Hepatocyte (in vitro differentiated cells): ENCODE data around the gene PLXDC1. TPM values are rescaled to one million over a fixed set of nuclear protein-coding genes. Genes with fewer than 3 reads are reported as not detected.
A peak's percentile ranks its signal among the peaks of the same experiment; 100 is the strongest.

ENCODE experiments used
- DNase-seq: peaks from one replicate; pipeline ENCODE4 v3.0.0-alpha.2; 2016; ENCODE audit warnings: low spot score
- H2AFZ ChIP-seq: fragments of 200-600 bp; sonication (generic); 2 replicates; pipeline ENCODE4 v1.6.0; 2016; ENCODE audit warnings: antibody characterized with exemption, mild to moderate bottlenecking
- H3K27ac ChIP-seq: fragments of 200-600 bp; sonication (generic); 2 replicates; pipeline ENCODE4 v1.5.1; 2016; ENCODE audit warnings: mild to moderate bottlenecking
- H3K27me3 ChIP-seq: fragments of 200-600 bp; sonication (generic); 2 replicates; pipeline ENCODE4 v1.6.1; 2016
- H3K36me3 ChIP-seq: fragments of 200-600 bp; sonication (generic); replicated peaks from 2 replicates; pipeline ENCODE4 v1.5.1; 2016; ENCODE audit warnings: low read depth; ENCODE audit not compliant: insufficient read depth
- H3K4me1 ChIP-seq: fragments of 200-600 bp; sonication (generic); 2 replicates; pipeline ENCODE4 v1.5.1; 2016; ENCODE audit warnings: mild to moderate bottlenecking, moderate library complexity; ENCODE audit not compliant: insufficient read depth
- H3K4me2 ChIP-seq: fragments of 200-600 bp; sonication (generic); 2 replicates; pipeline ENCODE4 v1.6.0; 2016
- H3K4me3 ChIP-seq: fragments of 200-600 bp; sonication (generic); 2 replicates; pipeline ENCODE4 v1.5.1; 2016; ENCODE audit warnings: mild to moderate bottlenecking
- H3K79me2 ChIP-seq: fragments of 200-600 bp; sonication (generic); 2 replicates; pipeline ENCODE4 v1.6.0; 2017; ENCODE audit warnings: mild to moderate bottlenecking
- H3K9me2 ChIP-seq: fragments of 200-600 bp; sonication (generic); replicated peaks from 2 replicates; pipeline ENCODE4 v1.6.0; 2017; ENCODE audit warnings: mild to moderate bottlenecking; ENCODE audit not compliant: insufficient read depth
- H3K9me3 ChIP-seq: fragments of 200-600 bp; sonication (generic); 2 replicates; pipeline ENCODE4 v1.5.1; 2016; ENCODE audit warnings: low read depth, mild to moderate bottlenecking
- H4K20me1 ChIP-seq: fragments of 200-600 bp; sonication (generic); 2 replicates; pipeline ENCODE4 v1.6.0; 2016; ENCODE audit warnings: mild to moderate bottlenecking; ENCODE audit not compliant: insufficient read depth, poor library complexity, severe bottlenecking
- CTCF ChIP-seq: fragments of 200-600 bp; sonication (generic); IDR thresholded peaks from 2 replicates; pipeline ENCODE4 v1.5.1; 2016; ENCODE audit warnings: antibody characterized with exemption, mild to moderate bottlenecking; ENCODE audit not compliant: poor library complexity
- EZH2 ChIP-seq: fragments of 200-600 bp; sonication (generic); IDR thresholded peaks from 2 replicates; pipeline ENCODE4 v1.6.1; 2016; ENCODE audit warnings: antibody characterized with exemption, mild to moderate bottlenecking, borderline replicate concordance
- EZH2phosphoT487 ChIP-seq: fragments of 200-600 bp; sonication (generic); IDR thresholded peaks from one replicate; pipeline ENCODE4 v1.6.1; 2018; ENCODE audit warnings: antibody characterized with exemption, mild to moderate bottlenecking, low read depth, moderate library complexity; ENCODE audit not compliant: unreplicated experiment, severe bottlenecking
- WGBS: methylation state at CpG from one replicate; pipeline ENCODE4 v1.1.6; 2016; ENCODE audit warnings: low lambda C conversion rate; ENCODE audit errors: missing lambda C conversion rate; 5-methylcytosine and 5-hydroxymethylcytosine counted together
- polyA plus RNA-seq: library from polyadenylated mRNA; unstranded; fragments of >200 nt; fragmentation: Nextera tagmentation; extraction: Ambion mirVana; gene quantifications from 2 replicates; pipeline ENCODE4 v1.2.1, GENCODE V29; 2016
- total RNA-seq: library from RNA; depleted of rRNA; stranded (reverse); fragments of >200 nt; gene quantifications from 2 replicates; pipeline ENCODE4 v1.2.3, GENCODE V29; 2014

Gene PLXDC1
- total and polyA plus RNA-seq, 2 experiments from 2014 or later = 3.9 to 4.1 TPM

GRCh38 chr17:39144416-39144840 lies 7.0 kb downstream of the PLXDC1 start:
- peak; percentile 62 for DNase-seq
- Histone ChIP-seq H3K9me3 (no peaks in the 10 kb centered on the region), H3K9me2 (no peaks in the 10 kb centered on the region), H2AFZ (no peak overlapping the region), H3K27ac (peak overlapping the region; percentile 69), H3K4me1 (peaks cover 11% of the 10 kb centered on the region), H3K4me3 (no peak overlapping the region), H3K4me2 (no peak overlapping the region), H3K79me2 (no peaks in the 10 kb centered on the region), H4K20me1 (no peaks in the 10 kb centered on the region), H3K27me3 (no peaks in the 10 kb centered on the region), H3K36me3 (no peaks in the 10 kb centered on the region)
- TF ChIP-seq EZH2 (no peak), EZH2phosphoT487 (no peak), CTCF (no peak)
- 58% methylated on average over 9 of the region's 9 CpGs for WGBS

- no peaks in the 10 kb centered on the region for H3K9me3 ChIP-seq
- TF ChIP-seq EZH2phosphoT487 (no peak), CTCF (no peak), EZH2 (no peak)
- H3K27me3 ChIP-seq = no peaks in the 10 kb centered on the region
- H3K4me2 ChIP-seq = no peak overlapping the region
- no peaks in the 10 kb centered on the region for H3K79me2 ChIP-seq
- 69% methylated on average over 7 of the region's 7 CpGs for WGBS
- H3K4me3 ChIP-seq = no peak overlapping the region
- peak overlapping the region; percentile 69 for H3K27ac ChIP-seq
- H3K4me1 ChIP-seq = peaks cover 11% of the 10 kb centered on the region
- no peaks in the 10 kb centered on the region for H4K20me1 ChIP-seq
- H3K9me2 ChIP-seq = no peaks in the 10 kb centered on the region
- DNase-seq = no peak
- H2AFZ ChIP-seq = no peak overlapping the region
- H3K36me3 ChIP-seq = no peaks in the 10 kb centered on the region
Observed at GRCh38 chr17:39143552-39144093, 7.8 kb downstream of the PLXDC1 start.

- Histone ChIP-seq H3K9me3 (no peaks in the 10 kb centered on the region), H3K79me2 (no peaks in the 10 kb centered on the region), H3K9me2 (no peaks in the 10 kb centered on the region), H3K27me3 (no peaks in the 10 kb centered on the region), H3K4me3 (no peak overlapping the region), H3K36me3 (no peaks in the 10 kb centered on the region), H4K20me1 (no peaks in the 10 kb centered on the region), H3K4me2 (no peak overlapping the region), H2AFZ (no peak overlapping the region), H3K4me1 (peaks cover 11% of the 10 kb centered on the region), H3K27ac (no peak overlapping the region)
- TF ChIP-seq CTCF (no peak), EZH2 (no peak), EZH2phosphoT487 (no peak)
- 92% methylated on average over 11 of the region's 11 CpGs for WGBS
- no peak for DNase-seq
Observed at GRCh38 chr17:39141915-39142664, 9.3 kb downstream of the PLXDC1 start.
